HL-60/S4 treated with phorbol 12-myristate 13-acetate at 8.2 ng/mL for 4 days and 3 days (cell line): ENCODE results near the gene TADA2A.

ENCODE experiments used
- in situ Hi-C: fragments of 300-500 bp; cut with MboI; formaldehyde crosslinking; loops from 2 replicates; pipeline ENCODE4 v1.15.0; 2022; ENCODE audit warnings: low sequenced_read_pairs

Gene TADA2A

DNA sequence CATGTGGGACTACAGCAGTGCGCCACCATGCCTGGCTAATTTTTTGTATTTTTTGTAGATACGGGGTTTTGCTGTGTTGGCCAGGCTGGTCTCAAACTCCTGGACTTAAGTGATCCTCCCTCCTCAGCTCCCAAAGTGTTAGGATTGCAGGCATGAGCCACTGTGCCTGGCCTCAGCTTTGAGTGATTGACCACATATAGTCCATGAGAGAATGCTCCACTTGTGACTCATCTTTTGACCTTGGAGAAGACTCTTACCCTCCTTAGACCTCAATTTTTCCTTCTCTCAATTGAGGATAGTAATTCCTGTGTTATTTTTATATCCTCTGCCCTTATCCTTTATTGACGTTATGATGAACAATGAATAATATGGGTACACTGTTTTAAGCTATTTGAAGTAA, 52.1 kb downstream of the TADA2A start:
- in situ Hi-C loops: no loop called here

DNA sequence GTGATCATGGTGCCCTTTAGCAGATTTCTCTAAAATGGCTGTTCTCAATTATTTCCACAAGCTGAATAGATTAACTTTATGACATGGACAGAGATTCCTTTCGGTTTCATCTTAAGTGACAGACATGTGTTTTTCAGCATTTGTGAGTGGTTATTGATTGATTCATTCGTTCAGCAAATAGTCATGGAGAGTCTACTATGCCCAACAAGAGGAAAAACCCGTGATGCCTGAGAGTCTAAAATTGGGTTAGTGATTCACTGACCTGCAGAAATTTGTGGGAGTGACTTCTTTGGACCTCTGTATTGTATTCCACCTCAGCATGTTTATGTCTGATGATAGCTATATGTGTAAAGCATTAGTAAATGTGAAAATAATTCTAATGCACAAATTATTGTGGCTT, 55.0 kb downstream of the TADA2A start:
- in situ Hi-C loops: no loop called here

DNA sequence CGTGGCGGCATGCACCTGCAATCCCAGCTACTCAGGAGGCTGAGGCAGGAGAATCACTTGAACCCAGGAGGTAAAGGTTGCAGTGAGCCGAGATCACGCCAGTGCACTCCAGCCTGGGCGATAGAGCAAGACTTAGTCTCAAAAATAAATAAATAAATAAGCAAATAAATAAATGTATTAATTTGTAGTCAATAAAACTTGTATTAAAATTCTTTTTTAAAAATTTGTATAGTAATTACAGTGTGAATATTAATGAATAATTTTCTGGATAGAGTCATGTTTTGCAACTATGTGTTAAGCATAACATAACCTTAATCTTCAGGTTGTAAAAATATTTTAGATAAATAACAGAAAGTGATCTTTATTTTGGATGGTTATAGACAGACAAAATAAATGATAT, 55.8 kb downstream of the TADA2A start:
- in situ Hi-C loops: no loop called here

DNA sequence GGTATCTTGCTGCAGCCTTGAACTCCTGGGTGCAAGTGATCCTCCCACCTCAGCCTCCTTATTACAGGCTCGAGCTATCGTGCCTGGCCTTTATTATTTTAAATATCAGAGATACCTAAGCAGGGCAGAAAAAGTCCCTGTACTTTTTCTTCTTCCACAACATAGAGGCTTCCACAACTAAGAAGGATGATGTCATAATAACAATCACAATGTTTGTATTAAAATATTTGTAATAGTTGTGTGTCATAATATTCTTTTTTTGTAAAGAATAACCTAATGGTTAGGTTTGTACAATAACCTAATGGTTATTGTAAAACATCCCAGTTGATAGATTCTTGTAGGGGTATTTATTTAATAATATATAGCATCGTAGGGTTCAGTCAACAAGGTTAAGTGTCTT, 56.4 kb downstream of the TADA2A start:
- in situ Hi-C loops: no loop called here

DNA sequence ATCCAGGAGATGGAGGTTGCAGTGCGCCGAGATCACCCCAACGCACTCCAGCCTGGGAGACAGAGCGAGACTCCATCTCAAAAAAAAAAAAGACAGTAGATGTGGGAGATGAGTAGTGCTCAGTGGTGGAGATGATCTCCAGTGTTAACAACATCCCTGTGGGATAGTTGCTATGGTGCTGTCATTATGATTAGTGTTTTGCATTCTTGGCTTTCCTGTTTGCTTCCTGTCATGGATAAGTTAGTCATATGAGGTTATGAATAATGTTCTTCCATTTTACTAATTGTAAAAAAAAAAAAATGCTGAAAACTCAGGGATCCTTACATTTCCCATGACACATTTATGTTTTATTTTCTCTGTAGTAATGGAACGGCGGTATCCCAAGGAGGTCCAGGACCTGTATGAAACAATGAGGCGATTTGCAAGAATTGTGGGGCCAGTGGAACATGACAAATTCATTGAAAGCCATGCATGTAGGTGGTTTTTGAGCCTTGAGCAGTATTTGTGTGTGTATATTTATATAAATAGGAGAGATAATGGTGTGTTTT, 58.5 kb downstream of the TADA2A start:
- in situ Hi-C loops: no loop called here

DNA sequence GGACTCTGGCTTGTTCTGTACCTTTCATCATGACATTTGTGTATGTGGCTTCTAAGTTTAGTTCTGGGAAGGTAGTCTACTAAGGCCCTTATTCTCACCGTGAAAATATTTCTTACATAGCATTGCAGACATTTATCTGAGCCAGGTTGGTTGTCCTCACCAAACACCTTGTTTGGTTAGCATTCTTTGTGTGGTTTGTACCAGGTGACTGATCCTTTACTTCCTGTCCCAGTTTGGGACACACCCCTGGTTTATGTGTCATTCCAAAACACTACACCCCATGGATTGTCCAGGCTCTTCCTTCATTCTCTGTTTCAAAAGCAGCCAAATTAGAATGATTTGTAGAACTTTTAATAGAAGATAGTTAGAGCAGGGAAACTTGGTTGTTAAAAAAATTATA, 59.8 kb downstream of the TADA2A start:
- in situ Hi-C loops: no loop called here

DNA sequence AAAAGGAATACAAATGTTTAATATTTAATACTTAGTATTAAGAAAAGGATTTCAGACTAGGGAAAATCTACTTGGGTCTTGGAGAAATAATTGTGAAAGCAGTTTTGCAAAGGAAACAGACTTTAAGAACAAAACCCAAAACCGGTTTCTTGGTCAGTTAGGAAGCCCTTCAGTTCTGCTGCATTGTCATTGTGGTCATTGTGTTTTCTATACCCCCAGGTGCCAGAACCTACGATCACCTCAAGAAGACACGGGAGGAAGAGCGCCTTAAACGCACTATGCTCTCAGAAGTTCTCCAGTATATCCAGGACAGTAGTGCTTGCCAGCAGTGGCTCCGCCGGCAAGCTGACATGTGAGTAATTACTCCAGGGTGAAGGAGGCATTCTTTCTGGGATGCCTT, 63.5 kb downstream of the TADA2A start:
- in situ Hi-C loops: no loop called here

DNA sequence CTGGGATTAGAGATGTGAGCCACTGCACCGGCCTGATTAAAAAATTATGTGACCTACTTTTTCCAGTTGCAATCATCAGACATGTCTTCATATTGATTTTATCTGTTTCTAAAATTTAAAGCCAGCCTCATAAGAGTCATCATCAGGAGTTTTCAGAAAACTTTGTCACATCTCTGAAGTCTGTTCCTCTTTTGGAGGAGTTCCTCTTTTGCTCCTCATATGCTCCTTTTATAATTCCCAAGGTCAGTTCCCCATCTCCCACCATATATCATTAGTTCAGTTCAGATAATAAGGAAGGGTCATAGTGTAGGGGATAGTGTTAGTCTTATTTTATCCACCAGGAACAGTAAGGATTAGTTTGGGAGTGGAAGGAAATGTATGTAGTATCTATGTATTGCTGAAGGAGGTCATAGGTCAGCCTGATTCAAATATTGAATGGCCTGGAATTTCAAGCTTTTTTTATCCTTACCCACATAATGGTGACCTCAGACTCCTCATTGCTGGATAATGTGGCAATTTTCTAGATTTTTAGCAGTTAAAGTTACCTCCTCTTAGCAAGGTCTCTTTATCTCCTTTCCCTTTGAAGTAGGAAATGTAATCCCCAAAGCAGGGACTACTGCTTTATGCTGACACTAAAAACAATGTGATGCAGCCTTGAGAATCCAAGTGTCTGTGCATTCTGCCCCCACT, 69.2 kb downstream of the TADA2A start:
- in situ Hi-C loops: no loop called here

DNA sequence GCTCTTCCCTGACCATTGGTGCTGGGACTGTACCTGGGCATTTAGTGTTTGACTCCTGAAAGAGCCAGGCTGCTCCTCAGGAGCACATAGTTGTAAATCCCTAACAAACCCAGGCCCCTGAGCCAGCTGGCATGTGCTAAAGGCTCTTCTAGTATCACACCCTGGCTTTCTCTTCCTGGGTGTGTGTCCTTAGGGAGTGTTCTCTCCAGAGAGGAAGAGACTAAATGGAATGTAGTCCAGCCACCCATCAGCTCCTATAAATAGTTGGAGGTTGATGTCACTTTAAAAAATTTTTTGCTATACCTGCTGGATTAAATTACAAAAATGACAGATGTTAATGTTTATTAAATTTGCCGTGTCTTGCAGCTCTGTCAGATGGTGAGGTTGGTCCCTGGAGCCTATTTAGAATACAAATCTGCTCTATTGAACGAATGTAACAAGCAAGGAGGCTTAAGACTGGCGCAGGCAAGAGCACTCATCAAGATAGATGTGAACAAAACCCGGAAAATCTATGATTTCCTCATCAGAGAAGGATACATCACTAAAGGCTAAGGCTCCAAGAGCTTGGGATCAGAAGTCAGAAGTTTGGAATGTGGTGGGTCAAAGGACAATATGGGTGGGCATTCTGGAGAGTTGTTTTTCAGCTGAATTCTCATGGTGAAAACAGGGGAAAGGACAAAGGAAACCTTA, 69.9 kb downstream of the TADA2A start:
- in situ Hi-C loops: no loop called here

DNA sequence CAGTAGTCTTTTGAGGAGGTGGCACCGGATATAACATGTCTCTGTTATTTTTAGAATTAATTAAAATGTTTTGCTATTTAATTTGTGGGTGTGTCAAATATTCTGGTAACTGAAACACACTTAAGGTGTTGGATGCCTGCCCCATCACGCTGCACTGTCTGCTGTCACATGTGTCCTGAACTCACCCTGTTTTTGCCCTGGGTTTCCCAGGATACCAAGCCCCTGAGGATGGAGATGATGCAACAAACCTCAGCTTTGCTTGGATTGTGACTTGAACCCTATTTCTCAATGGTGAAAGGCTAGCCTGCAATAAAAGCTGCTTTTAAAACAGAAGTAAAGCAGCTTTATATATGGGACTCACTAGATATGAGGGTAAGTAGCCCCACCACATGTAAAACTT, 71.5 kb downstream of the TADA2A start:
- in situ Hi-C loops: no loop called here

DNA sequence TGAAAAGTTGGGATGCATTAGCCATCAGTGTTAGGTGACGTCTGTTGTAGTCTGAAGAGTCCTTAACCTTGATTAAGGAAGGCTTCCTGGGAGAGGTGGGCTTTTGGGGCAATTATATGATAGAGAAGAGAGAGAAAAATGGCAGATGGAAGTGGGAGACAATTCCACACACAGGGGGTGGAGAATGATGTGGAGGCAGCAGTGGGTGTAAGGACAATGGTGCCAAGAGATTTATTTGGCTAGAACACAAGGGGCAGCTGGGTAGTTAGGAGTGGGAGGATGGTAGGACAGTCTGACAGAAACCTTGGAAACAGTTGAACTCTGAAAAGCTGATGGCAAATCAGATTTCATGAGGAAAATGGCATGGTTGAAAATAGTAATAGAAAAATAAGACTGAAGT, 72.3 kb downstream of the TADA2A start:
- in situ Hi-C loops: no loop called here

DNA sequence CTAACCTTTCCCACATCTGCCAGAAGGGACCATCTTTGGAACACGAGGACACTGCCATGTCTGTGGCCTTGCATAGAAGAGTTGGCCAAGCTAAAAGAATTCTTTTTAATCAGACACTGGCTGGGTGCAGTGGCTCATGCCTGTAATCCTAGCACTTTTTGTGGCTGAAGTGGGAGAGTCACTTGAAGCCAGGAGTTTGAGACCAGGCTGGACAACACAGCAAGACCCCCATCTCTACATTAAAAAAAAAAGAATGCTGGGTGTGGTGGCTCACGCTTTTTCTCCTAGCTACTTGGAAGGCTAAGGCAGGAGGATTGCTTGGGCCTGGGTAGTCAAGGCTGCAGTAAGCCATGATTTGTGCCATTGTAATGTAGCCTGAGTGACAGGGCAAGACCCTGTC, 73.7 kb downstream of the TADA2A start:
- in situ Hi-C loops: no loop called here

DNA sequence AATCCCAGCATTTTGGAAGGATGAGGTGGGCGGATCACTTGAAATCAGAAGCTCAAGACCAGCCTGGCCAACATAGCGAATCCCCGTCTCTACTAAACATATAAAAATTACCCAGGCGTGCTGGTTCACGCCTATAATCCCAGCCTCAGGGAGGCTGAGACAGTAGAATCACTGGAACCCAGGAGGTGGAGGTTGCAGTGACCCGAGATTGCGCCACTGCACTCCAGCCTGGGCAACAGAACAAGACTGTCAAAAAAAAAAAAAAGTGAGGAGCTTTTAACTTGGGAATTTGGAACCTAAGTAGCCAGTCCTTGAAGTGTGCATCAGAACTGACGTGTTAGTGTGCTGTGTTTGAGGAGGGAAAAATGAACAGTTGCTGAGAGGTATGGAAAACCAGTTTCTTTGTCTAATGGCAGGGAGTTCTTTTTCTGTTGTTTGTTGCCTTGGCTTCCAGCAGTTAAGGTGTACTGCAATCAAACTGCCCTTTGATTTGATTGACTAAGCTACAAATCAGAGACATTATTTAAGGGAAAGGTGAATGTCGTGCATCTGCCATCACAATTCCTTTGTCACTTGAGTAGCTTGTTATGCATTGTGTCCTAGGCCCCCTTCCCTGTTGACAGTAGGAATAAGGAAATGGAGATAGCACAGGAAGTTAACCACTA, 74.4 kb downstream of the TADA2A start:
- in situ Hi-C loops: no loop called here

DNA sequence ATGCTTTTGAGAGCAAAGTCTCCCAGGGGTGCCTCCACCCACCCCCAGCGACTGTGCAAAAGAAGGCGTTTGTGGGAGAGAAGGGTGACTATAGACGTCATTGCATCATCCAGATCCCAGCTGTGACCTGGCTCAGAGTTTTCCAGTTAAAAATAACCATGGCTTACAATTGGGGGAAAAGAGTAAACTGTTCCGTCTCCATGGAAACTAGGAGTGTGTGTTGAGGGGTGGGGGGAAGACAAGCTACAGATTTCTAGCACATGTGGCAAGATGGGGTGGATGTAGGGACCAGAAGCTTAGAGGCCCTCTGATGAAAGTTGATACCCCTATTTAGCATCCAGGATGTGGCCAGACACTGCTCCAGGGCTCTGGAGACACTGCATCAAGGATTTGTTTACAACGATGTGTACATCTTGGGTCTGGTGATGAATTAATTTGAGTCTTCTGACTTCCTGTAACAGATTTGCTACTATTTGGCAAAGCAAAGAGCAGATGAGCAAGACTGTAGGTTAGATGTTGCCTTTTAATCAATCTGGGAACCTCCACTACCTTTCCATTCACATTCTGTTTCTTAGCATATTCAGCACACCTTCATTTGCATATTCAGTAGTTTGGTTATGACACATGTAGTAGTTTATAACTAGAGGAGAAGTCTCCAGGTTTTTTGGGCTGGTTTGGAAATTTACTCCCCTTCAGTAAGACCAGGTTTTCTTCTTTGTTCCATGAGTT, 76.8 kb downstream of the TADA2A start:
- in situ Hi-C loops: no loop called here

DNA sequence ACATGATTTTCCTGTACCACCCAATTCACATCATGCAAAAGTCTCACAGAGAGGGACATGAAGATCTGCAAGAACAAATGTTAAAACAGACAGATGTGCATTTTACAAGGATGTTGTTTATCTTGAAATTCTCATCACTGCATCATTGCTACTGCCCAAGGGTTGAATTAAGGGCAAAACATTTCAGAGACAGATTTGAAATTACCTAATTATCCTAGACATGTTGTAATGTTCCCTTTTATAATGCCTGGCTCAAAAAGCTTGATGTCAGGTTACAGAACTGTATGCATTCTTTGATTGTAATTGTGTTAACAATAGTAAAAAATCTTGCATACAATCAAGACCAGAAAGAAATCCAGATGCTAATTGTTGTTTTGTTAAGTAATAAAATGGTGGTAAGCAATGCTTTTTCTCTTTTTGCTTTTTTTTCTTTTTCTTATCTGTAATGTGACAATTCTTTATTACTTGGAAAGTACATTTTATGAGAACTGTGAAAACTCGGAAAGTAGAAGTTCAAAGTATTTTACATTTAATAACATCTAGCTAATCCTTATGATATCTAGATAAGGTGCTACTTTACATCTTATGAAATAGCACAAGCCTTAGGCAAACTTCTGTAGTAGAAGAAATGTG, 79.4 kb downstream of the TADA2A start:
- in situ Hi-C loops: no loop called here

DNA sequence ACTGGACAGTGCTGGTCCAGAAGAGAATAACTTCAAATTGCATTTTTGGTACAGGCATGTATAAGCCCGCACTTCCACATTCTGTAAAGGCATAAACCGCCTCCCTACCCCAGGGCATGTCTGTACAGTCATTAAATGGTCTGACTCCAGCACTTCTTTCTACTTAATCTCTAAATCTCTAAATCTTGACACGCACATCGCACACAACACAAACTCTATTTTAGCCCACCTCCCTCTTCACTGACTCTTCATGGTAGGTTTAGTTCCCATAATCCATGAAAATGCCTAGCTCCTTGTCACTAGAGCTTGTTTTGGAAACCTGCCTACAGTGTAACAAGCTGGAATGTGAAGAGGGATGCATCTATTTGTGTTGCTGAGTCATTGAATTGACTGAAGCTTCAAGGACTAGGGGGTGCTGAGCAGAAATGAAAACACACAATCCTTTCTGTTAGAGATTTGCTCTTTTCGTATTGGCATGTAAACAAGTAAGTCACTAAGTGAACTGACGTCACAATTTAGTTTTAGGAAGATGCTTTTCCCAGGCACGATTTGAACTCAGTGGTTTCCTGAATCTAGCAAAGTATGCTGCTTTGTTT, 81.4 kb downstream of the TADA2A start:
- in situ Hi-C loops: no loop called here

DNA sequence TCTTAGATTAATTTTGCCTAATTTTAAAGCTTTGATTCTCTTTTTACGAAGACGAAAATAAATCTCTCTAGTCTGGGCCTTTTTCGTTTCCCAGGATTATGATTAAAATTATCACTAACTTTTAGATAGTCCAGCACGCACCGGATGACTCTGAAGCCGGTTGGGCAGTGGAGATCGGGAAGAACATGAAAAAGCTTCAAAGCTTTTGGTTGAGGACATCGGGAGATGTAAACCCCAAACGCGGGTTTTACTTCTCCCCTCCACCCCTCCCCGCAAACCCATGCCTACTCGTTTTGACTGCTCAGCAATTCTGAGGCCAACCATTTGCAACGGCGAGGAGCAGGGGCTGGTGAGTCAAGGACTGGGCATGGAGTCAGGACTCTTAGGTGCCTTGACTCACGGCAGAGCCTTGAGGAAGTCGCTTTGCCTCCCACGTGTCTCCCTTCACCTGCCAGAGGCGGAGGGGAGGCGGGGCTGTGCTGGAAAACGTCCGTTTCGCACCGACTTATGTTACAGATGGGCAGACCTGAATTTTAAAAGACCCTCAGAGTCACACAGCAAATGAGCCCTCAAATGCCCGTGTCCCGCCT, 82.0 kb downstream of the TADA2A start:
- in situ Hi-C loops: no loop called here

DNA sequence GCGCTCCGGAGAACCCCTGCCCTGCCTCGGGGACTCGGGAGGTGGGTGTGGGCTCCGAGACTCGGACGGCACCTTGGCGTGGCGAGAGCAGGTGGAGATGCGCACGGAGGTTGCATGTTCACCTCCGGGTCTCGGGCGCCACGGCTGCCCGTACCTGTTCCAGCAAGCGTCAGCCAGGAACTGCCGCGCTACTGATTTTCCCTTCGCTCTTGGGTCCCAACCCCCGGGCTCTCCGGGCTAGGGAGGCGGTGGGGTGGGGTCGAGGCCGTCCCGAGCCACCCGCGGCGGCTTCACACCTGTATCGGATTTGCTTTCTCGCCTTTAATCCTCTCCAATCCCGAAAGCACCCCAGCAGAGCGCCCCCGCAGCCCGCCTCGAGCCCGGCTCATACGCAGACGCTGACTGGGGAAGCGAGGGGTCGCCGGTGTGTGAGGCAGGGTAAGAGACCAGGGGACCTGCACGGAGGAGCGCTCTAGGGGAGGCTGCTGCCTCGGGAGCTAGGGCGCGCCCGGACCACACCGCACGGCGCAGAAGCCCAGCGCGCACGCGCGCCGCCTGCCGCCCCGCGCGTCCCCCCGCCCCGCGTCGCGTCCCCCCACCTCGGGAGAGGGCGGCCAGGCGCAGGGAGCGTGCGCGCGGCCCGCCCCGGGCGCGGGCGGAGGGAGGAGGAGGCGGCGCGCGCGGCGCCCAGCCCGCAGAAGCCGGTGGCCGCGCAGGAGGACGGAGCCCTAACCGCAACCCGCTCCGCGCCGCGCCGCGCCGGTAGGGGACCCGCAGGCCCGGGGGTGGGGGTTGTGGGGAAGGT, 82.7 kb downstream of the TADA2A start, which contains the start of gene DUSP14:
TSS of gene DUSP14 (plus strand) at position 695 of the 805 bp plus-strand sequence. CDS start 22,382 bp downstream, outside the sequence.
- in situ Hi-C loops: no loop called here

DNA sequence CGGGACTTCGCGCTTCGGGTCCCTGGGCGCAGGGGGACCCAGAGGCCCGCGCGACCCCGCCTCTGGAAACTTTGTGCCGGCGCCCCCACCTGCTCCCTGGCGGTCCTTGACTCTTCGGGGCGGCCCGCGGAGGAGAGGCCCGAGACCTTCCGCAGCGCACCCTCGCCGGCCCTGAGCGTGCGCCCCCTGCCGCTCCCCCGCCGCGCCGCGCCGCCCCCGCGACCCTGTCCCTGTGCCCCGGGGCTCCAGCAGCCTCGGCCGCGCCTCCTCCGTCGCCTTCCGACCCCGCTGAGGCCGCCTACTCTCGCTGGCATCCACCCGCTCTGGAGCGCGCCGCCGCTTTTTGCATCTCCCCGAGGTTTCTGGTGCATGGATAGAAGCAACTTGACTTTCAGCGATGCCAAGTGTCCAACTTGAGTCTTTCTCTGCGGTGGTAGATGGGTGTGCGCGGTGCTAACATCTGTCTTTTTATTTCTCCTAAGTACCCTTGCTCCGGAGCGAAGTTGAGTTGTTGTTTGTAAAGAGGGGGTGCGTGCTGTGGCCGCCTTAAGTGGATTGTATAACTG, 83.4 kb downstream of the TADA2A start:
- in situ Hi-C loops: no loop called here
